H1 (cell line): ENCODE measurements around the gene COPS6. TPM values are rescaled to one million over a fixed set of nuclear protein-coding genes. Genes with fewer than 3 reads are reported as not detected.

Experiments used
- CTCF ChIA-PET: fragments of 300-600 bp; sonication (Branson Sonifier 250); formaldehyde crosslinking; loops from one replicate; lab custom pipeline; 2021; ENCODE audit not compliant: partially characterized antibody; lab: Charles Lee
- POLR2A ChIA-PET: fragments of 300-600 bp; sonication (Branson Sonifier 250); formaldehyde crosslinking; loops from one replicate; lab custom pipeline; 2021; ENCODE audit warnings: inconsistent platforms; ENCODE audit not compliant: partially characterized antibody; lab: Charles Lee
- DNase-seq, 2 experiments: peaks; one replicate each; pipeline versions ENCODE4 v3.0.0 to v3.0.0-alpha.2; 2010 to 2022; ENCODE audit warnings: low spot score in 2 of 2, low read depth in 1 of 2, mixed read lengths in 1 of 2
- FAIRE-seq: peaks from 2 replicates; lab custom pipeline; 2011; peaks lifted over from hg19 to GRCh38; lab: Jason Lieb, UNC
- H2AFZ ChIP-seq: 2 replicates; pipeline ENCODE4 v1.8.1; 2012; ENCODE audit warnings: low read length, inconsistent platforms
- H2AK5ac ChIP-seq: 2 replicates; pipeline ENCODE4 v1.6.1; 2013; ENCODE audit warnings: low read depth, low read length
- H2BK120ac ChIP-seq: replicated peaks from 2 replicates; pipeline ENCODE3; 2013; ENCODE audit warnings: low read depth, low read length, inconsistent platforms
- H2BK12ac ChIP-seq: 2 replicates; pipeline ENCODE4 v1.6.1; 2013; ENCODE audit warnings: low read depth, low read length
- H2BK15ac ChIP-seq: 2 replicates; pipeline ENCODE4 v1.6.1; 2013; ENCODE audit warnings: low read length
- H2BK20ac ChIP-seq: 2 replicates; pipeline ENCODE4 v1.6.1; 2013; ENCODE audit warnings: low read length
- H2BK5ac ChIP-seq: 2 replicates; pipeline ENCODE4 v1.6.1; 2013; ENCODE audit warnings: low read depth, low read length
- H3K14ac ChIP-seq: 2 replicates; pipeline ENCODE4 v1.6.1; 2013; ENCODE audit warnings: inconsistent platforms; ENCODE audit not compliant: insufficient read length
- H3K18ac ChIP-seq: 2 replicates; pipeline ENCODE4 v1.6.1; 2013; ENCODE audit warnings: low read length; ENCODE audit errors: extremely low read depth
- H3K23ac ChIP-seq: 2 replicates; pipeline ENCODE4 v1.6.1; 2013; ENCODE audit warnings: inconsistent platforms; ENCODE audit not compliant: insufficient read length
- H3K23me2 ChIP-seq: 2 replicates; pipeline ENCODE4 v1.6.1; 2013; ENCODE audit warnings: low read depth, low read length
- H3K27ac ChIP-seq: 2 replicates; pipeline ENCODE4 v1.6.1; 2011; ENCODE audit warnings: low read depth, low read length, inconsistent platforms
- H3K27me3 ChIP-seq, 4 experiments: replicated peaks in 1 of 4; 1 replicate in 1 of 4; 2 replicates in 3 of 4; pipeline versions ENCODE4 v1.6.1 to v1.8.1; 2011 to 2013; ENCODE audit warnings: low read length in 3 of 4, mild to moderate bottlenecking in 3 of 4, inconsistent platforms in 2 of 4, mixed read lengths in 2 of 4, moderate library complexity in 1 of 4; ENCODE audit not compliant: control insufficient read depth in 3 of 4, insufficient read depth in 3 of 4; ENCODE audit errors: extremely low read depth in 1 of 4
- H3K36me3 ChIP-seq, 4 experiments: 2 replicates each; pipeline versions ENCODE4 v1.6.1 to v1.8.1; 2011 to 2013; ENCODE audit warnings: mild to moderate bottlenecking in 4 of 4, low read length in 3 of 4, moderate library complexity in 2 of 4, control low read depth in 1 of 4, inconsistent platforms in 1 of 4; ENCODE audit not compliant: insufficient read depth in 4 of 4, control insufficient read depth in 2 of 4
- H3K4ac ChIP-seq: replicated peaks from 2 replicates; pipeline ENCODE3; 2013; ENCODE audit warnings: low read length, low read depth, mixed read lengths, inconsistent platforms; ENCODE audit not compliant: insufficient read length
- H3K4me1 ChIP-seq, 4 experiments: replicated peaks in 1 of 4; 1 replicate in 1 of 4; 2 replicates in 3 of 4; pipeline versions ENCODE4 v1.6.1 to v1.8.1; 2011 to 2013; ENCODE audit warnings: low read length in 3 of 4, inconsistent platforms in 2 of 4, mixed read lengths in 1 of 4; ENCODE audit not compliant: insufficient read depth in 4 of 4, control insufficient read depth in 3 of 4
- H3K4me2 ChIP-seq, 2 experiments: 2 replicates each; pipeline versions ENCODE4 v1.6.1 to v1.8.1; 2011 to 2013; ENCODE audit warnings: low read depth in 2 of 2, low read length in 2 of 2, control low read depth in 1 of 2, inconsistent platforms in 1 of 2, mild to moderate bottlenecking in 1 of 2; ENCODE audit not compliant: insufficient read depth in 1 of 2
- H3K4me3 ChIP-seq, 4 experiments: fragments of 200-600, 300-600 bp in 1 of 4; sonication (generic), shearing (Covaris generic), sonication (Bioruptor Twin) in 1 of 4; 2 replicates each; pipeline versions ENCODE4 v1.5.1 to v1.8.1; 2011 to 2016; ENCODE audit warnings: low read length in 4 of 4, low read depth in 3 of 4, control low read depth in 2 of 4, inconsistent platforms in 2 of 4, mild to moderate bottlenecking in 2 of 4, mixed read lengths in 1 of 4, moderate library complexity in 1 of 4; ENCODE audit not compliant: insufficient read depth in 2 of 4; ENCODE audit errors: extremely low read depth in 1 of 4
- H3K56ac ChIP-seq: replicated peaks from 2 replicates; pipeline ENCODE3; 2013; ENCODE audit warnings: low read depth, mild to moderate bottlenecking, mixed read lengths, low read length, inconsistent platforms; ENCODE audit not compliant: insufficient read length
- H3K79me1 ChIP-seq: 2 replicates; pipeline ENCODE4 v1.6.1; 2013; ENCODE audit warnings: low read depth, low read length, control low read depth
- H3K79me2 ChIP-seq, 2 experiments: 2 replicates each; pipeline versions ENCODE4 v1.6.1 to v1.8.1; 2012 to 2013; ENCODE audit warnings: low read length in 2 of 2, mild to moderate bottlenecking in 2 of 2, inconsistent platforms in 1 of 2; ENCODE audit not compliant: insufficient read depth in 2 of 2, control insufficient read depth in 1 of 2
- H3K9ac ChIP-seq, 4 experiments: replicated peaks in 1 of 4; 1 replicate in 1 of 4; 2 replicates in 3 of 4; pipeline versions ENCODE4 v1.6.1 to v1.8.1; 2011 to 2013; ENCODE audit warnings: low read depth in 3 of 4, low read length in 3 of 4, control low read depth in 2 of 4, mild to moderate bottlenecking in 2 of 4, moderate library complexity in 2 of 4, inconsistent platforms in 1 of 4; ENCODE audit errors: extremely low read depth in 1 of 4
- H3K9me3 ChIP-seq, 2 experiments: 2 replicates each; pipeline versions ENCODE4 v1.6.1 to v1.8.1; 2012 to 2013; ENCODE audit warnings: mild to moderate bottlenecking in 2 of 2, moderate library complexity in 2 of 2, control low read depth in 1 of 2, inconsistent platforms in 1 of 2, low read depth in 1 of 2, low read length in 1 of 2, mixed read lengths in 1 of 2; ENCODE audit not compliant: insufficient read depth in 2 of 2
- H4K20me1 ChIP-seq, 2 experiments: replicated peaks in 1 of 2; 2 replicates each; pipeline versions ENCODE3 to v1.8.1; 2011 to 2013; ENCODE audit warnings: inconsistent platforms in 2 of 2, low read length in 2 of 2, mild to moderate bottlenecking in 1 of 2; ENCODE audit not compliant: insufficient read depth in 2 of 2, control insufficient read depth in 1 of 2
- H4K5ac ChIP-seq: 2 replicates; pipeline ENCODE4 v1.6.1; 2013; ENCODE audit warnings: low read length, low read depth, mixed read lengths, inconsistent platforms; ENCODE audit not compliant: insufficient read length
- H4K8ac ChIP-seq: 2 replicates; pipeline ENCODE4 v1.8.0; 2013; ENCODE audit warnings: mild to moderate bottlenecking, moderate library complexity, low read length, inconsistent platforms; ENCODE audit not compliant: insufficient read depth; ENCODE audit errors: extremely low read depth
- H4K91ac ChIP-seq: replicated peaks from 2 replicates; pipeline ENCODE3; 2013; ENCODE audit warnings: low read length, mixed read lengths, inconsistent platforms; ENCODE audit not compliant: insufficient read length
- BRCA1 ChIP-seq: IDR thresholded peaks from 2 replicates; pipeline ENCODE4 v1.6.1; 2012; ENCODE audit warnings: low read depth, low read length, improper control_type of control experiment
- GTF2F1 ChIP-seq: IDR thresholded peaks from 2 replicates; pipeline ENCODE4 v1.6.1; 2012; ENCODE audit warnings: low read depth, low read length, improper control_type of control experiment, borderline replicate concordance
- JUND ChIP-seq: IDR thresholded peaks from 2 replicates; pipeline ENCODE4 v1.6.1; 2011; ENCODE audit warnings: mild to moderate bottlenecking, improper control_type of control experiment, low read length
- KDM1A ChIP-seq: fragments of 200-600, 300-600 bp; sonication (generic); IDR thresholded peaks from 2 replicates; pipeline ENCODE4 v1.7.1; 2016; ENCODE audit warnings: mild to moderate bottlenecking, low read length, borderline replicate concordance
- KDM4A ChIP-seq: IDR thresholded peaks from one replicate; pipeline ENCODE4 v1.7.1; 2012; ENCODE audit warnings: low read depth, mild to moderate bottlenecking, moderate library complexity, low read length, inconsistent platforms; ENCODE audit not compliant: severe bottlenecking
- MAX ChIP-seq: IDR thresholded peaks from 2 replicates; pipeline ENCODE4 v1.6.1; 2012; ENCODE audit warnings: inconsistent platforms
- NANOG ChIP-seq: IDR thresholded peaks from 2 replicates; pipeline ENCODE4 v1.6.1; 2011; ENCODE audit warnings: low read length, low read depth, mild to moderate bottlenecking, inconsistent platforms; ENCODE audit not compliant: insufficient read depth, poor library complexity, severe bottlenecking
- NRF1 ChIP-seq: IDR thresholded peaks from 2 replicates; pipeline ENCODE4 v1.6.1; 2011; ENCODE audit warnings: mild to moderate bottlenecking, low read depth, low read length, improper control_type of control experiment
- RBBP5 ChIP-seq: IDR thresholded peaks from 2 replicates; pipeline ENCODE4 v1.7.1; 2012; ENCODE audit warnings: low read depth, mild to moderate bottlenecking, inconsistent platforms, low read length, moderate library complexity, borderline replicate concordance
- RFX5 ChIP-seq: IDR thresholded peaks from 2 replicates; pipeline ENCODE4 v1.6.1; 2011; ENCODE audit warnings: low read depth, low read length, improper control_type of control experiment, borderline replicate concordance
- SIX5 ChIP-seq: IDR thresholded peaks from 2 replicates; pipeline ENCODE4 v1.6.1; 2011; ENCODE audit warnings: mild to moderate bottlenecking, low read depth, low read length
- SUZ12 ChIP-seq: fragments of 200-600 bp; sonication (generic); IDR thresholded peaks from 2 replicates; pipeline ENCODE4 v1.6.1; 2012; ENCODE audit warnings: mild to moderate bottlenecking, inconsistent platforms, low read length, moderate library complexity, mixed read lengths
- TBP ChIP-seq: IDR thresholded peaks from 2 replicates; pipeline ENCODE4 v1.6.1; 2011; ENCODE audit warnings: low read depth, low read length, improper control_type of control experiment
- ZNF274 ChIP-seq: IDR thresholded peaks from 2 replicates; pipeline ENCODE4 v1.7.0; 2012; ENCODE audit warnings: low read length, borderline replicate concordance; ENCODE audit errors: extremely low read depth
- WGBS, 2 experiments: shearing (Covaris generic) in 1 of 2; methylation state at CpG; one replicate each; pipeline versions ENCODE4 v1.1.6 to v1.1.7; 2013 to 2015; ENCODE audit warnings: low lambda C conversion rate in 2 of 2, mixed read lengths in 2 of 2, inconsistent platforms in 1 of 2, low coverage in 1 of 2, missing lambda C conversion rate in 1 of 2; ENCODE audit not compliant: insufficient replicate concordance in 2 of 2, insufficient coverage in 1 of 2, insufficient read length in 1 of 2; ENCODE audit errors: extremely low coverage in 1 of 2, missing lambda C conversion rate in 1 of 2; 5-methylcytosine and 5-hydroxymethylcytosine counted together
- polyA plus RNA-seq, 7 experiments: library from polyadenylated mRNA; depleted of rRNA in 3 of 7; stranded (reverse) in 5 of 7; unstranded in 2 of 7; fragments of >200 nt in 5 of 7; fragments of 200-250 nt in 2 of 7; gene quantifications; 1 replicate in 5 of 7; 2 replicates in 1 of 7; 4 replicates in 1 of 7; pipeline versions ENCODE4 v1.2.1 to v1.2.3, GENCODE V29; 2011 to 2013; ENCODE audit warnings: missing spikeins in 2 of 7, mixed read lengths in 2 of 7
- total RNA-seq: library from RNA; stranded (reverse); fragmentation: NEBNext Ultra II Directional; extraction: Animal tissue kit (Norgen Biotek cat#: 25700); gene quantifications from 2 replicates; pipeline ENCODE4 v1.2.1, GENCODE V29; 2021

The COPS6 gene
- total and polyA plus RNA-seq, 2 of the 8 experiments (the other 6 are each of a cell fraction or from before 2014, with no cell fraction given): 127 to 225 TPM

DNA sequence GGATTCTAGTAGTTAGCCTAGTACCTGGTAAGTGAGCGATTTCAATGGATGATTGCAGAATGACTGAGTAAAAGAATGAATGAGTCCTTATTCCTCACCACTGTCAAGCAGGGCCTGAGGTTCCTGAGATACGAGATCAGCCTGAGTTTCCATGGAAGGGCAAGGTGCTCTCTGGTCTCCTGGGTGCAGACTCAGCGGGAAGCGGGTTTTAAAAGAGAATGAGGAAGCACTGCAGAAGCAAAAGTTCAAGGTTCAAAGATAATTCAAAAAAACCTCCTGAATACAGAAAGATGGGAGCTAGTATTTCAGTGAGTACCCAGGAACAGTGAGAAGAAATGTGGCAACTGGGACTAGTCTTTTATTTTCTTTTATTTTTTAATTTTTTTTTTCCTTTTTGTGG lies 11.6 kb upstream of the COPS6 start:
- DNase-seq (no peak), FAIRE-seq (no peak)
- no peak overlapping the region for H3K4me2 ChIP-seq
- no peak overlapping the region for H2BK5ac ChIP-seq
- H3K36me3 ChIP-seq: peaks cover 56 to 79% (median 69%) of the 10 kb centered on the region in 4 experiments
- no peak overlapping the region for H4K5ac ChIP-seq
- H3K9me3 ChIP-seq: peaks cover 35 to 43% of the 10 kb centered on the region in 2 experiments
- H4K8ac ChIP-seq: no peak overlapping the region
- no peak overlapping the region for H3K4me3 ChIP-seq
- H3K27ac ChIP-seq: no peak overlapping the region
- WGBS, 2 experiments: 95% methylated on average over 4 of the region's 4 CpGs; no CpG with 5 or more reads in 1 of the 2 experiments
- H2BK120ac ChIP-seq: no peak overlapping the region
- no peak overlapping the region for H2BK12ac ChIP-seq
- peaks cover 4% of the 10 kb centered on the region for H3K79me1 ChIP-seq
- H2AFZ ChIP-seq: no peak overlapping the region
- H2BK20ac ChIP-seq: no peak overlapping the region
- no peak overlapping the region for H3K56ac ChIP-seq
- H3K27me3 ChIP-seq: no peaks in the 10 kb centered on the region; a peak in 1 of 7 replicates
- no peak overlapping the region for H4K91ac ChIP-seq
- H3K4ac ChIP-seq: no peak overlapping the region
- H3K14ac ChIP-seq: no peak overlapping the region
- no peak overlapping the region for H3K23ac ChIP-seq
- H2BK15ac ChIP-seq: no peak overlapping the region
- no peak overlapping the region for H2AK5ac ChIP-seq
- H3K4me1 ChIP-seq: peaks cover 0 to 4% (median 0%) of the 10 kb centered on the region in 4 experiments; a peak in 1 of 7 replicates
- no peak overlapping the region for H3K9ac ChIP-seq
- peaks cover 6% of the 10 kb centered on the region; the same call in 1 of the 2 replicates for H3K23me2 ChIP-seq
- no peak overlapping the region for H3K18ac ChIP-seq
- peaks cover 32 to 52% of the 10 kb centered on the region in 2 experiments for H3K79me2 ChIP-seq
- H4K20me1 ChIP-seq: peaks cover 1 to 3% of the 10 kb centered on the region in 2 experiments
- ChIA-PET POLR2A (interaction anchor here (0.6 to 19.6 kb wide), 5 partner anchors 11 to 57 kb away, joined by 3 to 294 read pairs (median 5); partner anchors contain the start of genes COPS6, MCM7 and ZSCAN21), CTCF (no interaction called here)
- TF ChIP-seq RBBP5 (no peak), BRCA1 (no peak), GTF2F1 (no peak), KDM1A (no peak), ZNF274 (no peak), SUZ12 (no peak), RFX5 (no peak), SIX5 (no peak), NRF1 (no peak), MAX (no peak), JUND (no peak), NANOG (no peak), TBP (no peak), KDM4A (no peak)
